Neural cell (in vitro differentiated cells): ENCODE results near the gene SH2D3A.

Experiments used
- EP300 ChIP-seq: fragments of 450-650 bp; conservative IDR thresholded peaks from 2 replicates; pipeline ENCODE4 v1.6.1; 2014; ENCODE audit warnings: antibody characterized with exemption, mild to moderate bottlenecking, moderate library complexity; ENCODE audit not compliant: poor library complexity, severe bottlenecking
- TF ChIP-seq, protein P1 (sequence below): fragments of 450-650 bp; IDR thresholded peaks from 2 replicates; pipeline ENCODE4 v1.5.1; 2014; ENCODE audit warnings: antibody characterized with exemption, mild to moderate bottlenecking, moderate library complexity; ENCODE audit not compliant: poor library complexity, severe bottlenecking

DNA sequence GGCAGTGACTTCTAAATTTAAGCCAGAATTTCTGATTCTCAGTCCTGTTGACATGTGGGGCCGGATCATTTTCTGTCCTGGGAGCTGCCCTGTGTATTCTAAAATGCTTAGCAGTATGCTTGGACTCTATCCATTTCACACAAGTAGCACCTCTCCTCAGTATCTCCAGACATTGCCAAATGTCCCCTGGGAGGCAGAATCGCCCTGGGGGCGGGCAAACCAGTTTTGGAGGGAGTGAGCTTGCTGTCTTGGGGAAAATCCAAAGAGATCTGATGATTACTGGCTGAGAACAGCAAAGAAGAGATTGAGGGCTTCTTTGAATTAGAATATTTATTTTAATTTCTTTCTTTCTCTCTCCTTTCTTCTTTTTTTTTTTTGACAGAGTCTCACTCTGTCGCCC lies 21.7 kb upstream of the SH2D3A start:
- TF ChIP-seq, protein P1, sequence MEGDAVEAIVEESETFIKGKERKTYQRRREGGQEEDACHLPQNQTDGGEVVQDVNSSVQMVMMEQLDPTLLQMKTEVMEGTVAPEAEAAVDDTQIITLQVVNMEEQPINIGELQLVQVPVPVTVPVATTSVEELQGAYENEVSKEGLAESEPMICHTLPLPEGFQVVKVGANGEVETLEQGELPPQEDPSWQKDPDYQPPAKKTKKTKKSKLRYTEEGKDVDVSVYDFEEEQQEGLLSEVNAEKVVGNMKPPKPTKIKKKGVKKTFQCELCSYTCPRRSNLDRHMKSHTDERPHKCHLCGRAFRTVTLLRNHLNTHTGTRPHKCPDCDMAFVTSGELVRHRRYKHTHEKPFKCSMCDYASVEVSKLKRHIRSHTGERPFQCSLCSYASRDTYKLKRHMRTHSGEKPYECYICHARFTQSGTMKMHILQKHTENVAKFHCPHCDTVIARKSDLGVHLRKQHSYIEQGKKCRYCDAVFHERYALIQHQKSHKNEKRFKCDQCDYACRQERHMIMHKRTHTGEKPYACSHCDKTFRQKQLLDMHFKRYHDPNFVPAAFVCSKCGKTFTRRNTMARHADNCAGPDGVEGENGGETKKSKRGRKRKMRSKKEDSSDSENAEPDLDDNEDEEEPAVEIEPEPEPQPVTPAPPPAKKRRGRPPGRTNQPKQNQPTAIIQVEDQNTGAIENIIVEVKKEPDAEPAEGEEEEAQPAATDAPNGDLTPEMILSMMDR = no peak
- no peak for TF ChIP-seq EP300
